OCI-LY7 (cell line): ENCODE results near the gene NSUN2. TPM values are rescaled to one million over a fixed set of nuclear protein-coding genes. Genes with fewer than 3 reads are reported as not detected.

ENCODE experiments used
- BruUV-seq: library from RNA; stranded (reverse); fragments of 400-500 nt; replicated peaks from 2 replicates; lab custom pipeline; 2021; lab: Mats Ljungman, UMichigan
- CTCF ChIA-PET: fragments of 300-600 bp; sonication (Branson Sonifier 250); formaldehyde crosslinking; loops from one replicate; lab custom pipeline; 2022; ENCODE audit warnings: antibody characterized with exemption; ENCODE audit not compliant: unreplicated experiment; lab: Charles Lee
- POLR2A ChIA-PET: fragments of 300-600 bp; sonication (Branson Sonifier 250); formaldehyde crosslinking; loops from one replicate; lab custom pipeline; 2022; ENCODE audit warnings: antibody characterized with exemption; lab: Charles Lee
- DNase-seq: peaks from one replicate; pipeline ENCODE4 v3.0.0-alpha.2; 2015; ENCODE audit warnings: low spot score
- H2AFZ ChIP-seq: fragments of 200-600 bp; sonication (generic), shearing (Covaris generic); 2 replicates; pipeline ENCODE4 v1.6.1; 2014; ENCODE audit warnings: mild to moderate bottlenecking, antibody characterized with exemption, low read length, moderate library complexity
- H3K27ac ChIP-seq: fragments of 200-600 bp; sonication (generic); 2 replicates; pipeline ENCODE4 v1.5.1; 2014; ENCODE audit warnings: mixed run types, low read depth, mild to moderate bottlenecking, moderate library complexity, low read length, inconsistent platforms; ENCODE audit not compliant: poor library complexity, severe bottlenecking
- H3K36me3 ChIP-seq: fragments of 200-600 bp; sonication (generic); 2 replicates; pipeline ENCODE4 v1.6.1; 2014; ENCODE audit warnings: mild to moderate bottlenecking, antibody characterized with exemption, low read length, moderate library complexity, mixed read lengths; ENCODE audit not compliant: insufficient read depth
- H3K4me1 ChIP-seq: fragments of 200-600 bp; sonication (generic); 2 replicates; pipeline ENCODE4 v1.5.1; 2014; ENCODE audit warnings: mild to moderate bottlenecking, low read length; ENCODE audit not compliant: insufficient read depth, poor library complexity, severe bottlenecking
- H3K4me2 ChIP-seq: fragments of 200-600 bp; sonication (generic); 2 replicates; pipeline ENCODE4 v1.6.1; 2014; ENCODE audit warnings: mild to moderate bottlenecking, low read length
- H3K4me3 ChIP-seq: fragments of 200-600 bp; sonication (generic); 2 replicates; pipeline ENCODE4 v1.5.1; 2014; ENCODE audit warnings: mild to moderate bottlenecking, low read depth, low read length; ENCODE audit not compliant: poor library complexity, severe bottlenecking
- H3K79me2 ChIP-seq: fragments of 200-600 bp; sonication (generic); 2 replicates; pipeline ENCODE4 v1.6.1; 2016; ENCODE audit warnings: low read depth, mild to moderate bottlenecking, low read length, moderate library complexity, mixed read lengths; ENCODE audit not compliant: insufficient read depth
- H3K9me2 ChIP-seq: fragments of 200-600 bp; sonication (generic); 2 replicates; pipeline ENCODE4 v1.6.1; 2016; ENCODE audit warnings: mild to moderate bottlenecking, low read length, mixed read lengths; ENCODE audit not compliant: insufficient read depth
- H3K9me3 ChIP-seq: fragments of 200-600 bp; sonication (generic); 2 replicates; pipeline ENCODE4 v1.6.1; 2014; ENCODE audit warnings: mild to moderate bottlenecking, mixed run types, low read length, mixed read lengths
- H4K20me1 ChIP-seq: fragments of 200-600 bp; sonication (generic); 2 replicates; pipeline ENCODE4 v1.6.1; 2014; ENCODE audit warnings: mild to moderate bottlenecking, antibody characterized with exemption, low read length, moderate library complexity, mixed read lengths; ENCODE audit not compliant: insufficient read depth
- CTCF ChIP-seq: fragments of 200-600 bp; sonication (generic); conservative IDR thresholded peaks from 2 replicates; pipeline ENCODE4 v1.5.1; 2014; ENCODE audit warnings: mild to moderate bottlenecking, antibody characterized with exemption, low read length, moderate library complexity, mixed read lengths
- EZH2phosphoT487 ChIP-seq: fragments of 200-600 bp; sonication (generic); IDR thresholded peaks from 2 replicates; pipeline ENCODE4 v1.6.1; 2018; ENCODE audit warnings: low read depth, borderline replicate concordance, mild to moderate bottlenecking, mixed run types, antibody characterized with exemption, low read length, moderate library complexity, mixed read lengths
- intact Hi-C: fragments of 100-400 bp; cut with micrococcal nuclease; formaldehyde crosslinking; loops from one replicate; pipeline ENCODE4 v1.10.0; 2022; ENCODE audit not compliant: unreplicated experiment
- total RNA-seq, 2 experiments: library from RNA; depleted of rRNA in 1 of 2; stranded (reverse); fragments of >200 nt in 1 of 2; shearing (Covaris generic) in 1 of 2; gene quantifications; 2 replicates each; pipeline ENCODE4 v1.2.3, GENCODE V29; 2014 to 2022

NSUN2 gene
- total RNA-seq, 2 experiments from 2014 or later, result 88.9 to 139 TPM

GRCh38 chr5:6570530-6570929 lies 62.3 kb downstream of the NSUN2 start:
- DNase-seq, result no peak
- H3K79me2 ChIP-seq, result no peaks in the 10 kb centered on the region
- no TSS peak for BruUV-seq

GRCh38 chr5:6568889-6569288 lies 64.0 kb downstream of the NSUN2 start:
- H3K36me3 ChIP-seq, result no peaks in the 10 kb centered on the region
- intact Hi-C loops, result no loop called here
- H4K20me1 ChIP-seq, result no peaks in the 10 kb centered on the region
- ChIA-PET CTCF (no interaction called here), POLR2A (no interaction called here)
- no peak overlapping the region for H3K27ac ChIP-seq
- no peaks in the 10 kb centered on the region for H3K9me2 ChIP-seq
- no peaks in the 10 kb centered on the region for H3K4me1 ChIP-seq
- no peaks in the 10 kb centered on the region for H3K79me2 ChIP-seq
- no peak overlapping the region for H3K4me2 ChIP-seq
- H3K4me3 ChIP-seq, result no peak overlapping the region
- H2AFZ ChIP-seq, result no peak overlapping the region
- no peak for TF ChIP-seq CTCF
- no peak for TF ChIP-seq EZH2phosphoT487
- H3K9me3 ChIP-seq, result no peaks in the 10 kb centered on the region
- no peak for DNase-seq
- BruUV-seq, result no TSS peak

More at GRCh38 chr5:6570530-6570929, 62.3 kb downstream of the NSUN2 start:
- H3K4me1 ChIP-seq, result no peaks in the 10 kb centered on the region
- H4K20me1 ChIP-seq, result no peaks in the 10 kb centered on the region
- H3K4me3 ChIP-seq, result no peak overlapping the region
- no peak overlapping the region for H3K4me2 ChIP-seq
- H2AFZ ChIP-seq, result no peak overlapping the region
- H3K9me2 ChIP-seq, result no peaks in the 10 kb centered on the region
- intact Hi-C loops, result no loop called here
- H3K27ac ChIP-seq, result no peak overlapping the region
- ChIA-PET POLR2A (no interaction called here), CTCF (no interaction called here)
- no peak for TF ChIP-seq EZH2phosphoT487
- TF ChIP-seq CTCF, result no peak
- no peaks in the 10 kb centered on the region for H3K36me3 ChIP-seq
- no peaks in the 10 kb centered on the region for H3K9me3 ChIP-seq

- H2AFZ ChIP-seq, result no peak overlapping the region
- no peak overlapping the region for H3K4me2 ChIP-seq
- H3K9me2 ChIP-seq, result no peaks in the 10 kb centered on the region
- H3K36me3 ChIP-seq, result no peaks in the 10 kb centered on the region
- intact Hi-C loops, result no loop called here
- DNase-seq, result no peak
- H3K27ac ChIP-seq, result no peak overlapping the region
- H3K9me3 ChIP-seq, result no peaks in the 10 kb centered on the region
- ChIA-PET CTCF (no interaction called here), POLR2A (no interaction called here)
- H3K4me1 ChIP-seq, result no peaks in the 10 kb centered on the region
- no peak overlapping the region for H3K4me3 ChIP-seq
- no TSS peak for BruUV-seq
- TF ChIP-seq EZH2phosphoT487 (no peak), CTCF (no peak)
- no peaks in the 10 kb centered on the region for H3K79me2 ChIP-seq
- no peaks in the 10 kb centered on the region for H4K20me1 ChIP-seq
Measured at GRCh38 chr5:6568383-6568782, 64.5 kb downstream of the NSUN2 start.
